Astrocyte of the cerebellum (primary cell): ENCODE results near the gene ZMIZ1.

Experiments
- DNase-seq: peaks from one replicate; pipeline ENCODE4 v3.0.0-alpha.2; 2011; ENCODE audit warnings: low read depth
- H3K4me3 ChIP-seq: 2 replicates; pipeline ENCODE4 v1.5.1; 2011; ENCODE audit warnings: mild to moderate bottlenecking, low read depth, low read length, moderate library complexity
- CTCF ChIP-seq: IDR thresholded peaks from 2 replicates; pipeline ENCODE4 v1.5.1; 2012; ENCODE audit warnings: low read length, low read depth, moderate library complexity, mild to moderate bottlenecking; ENCODE audit errors: missing control alignments
- in situ Hi-C: cut with HindIII; loops from 2 replicates; pipeline ENCODE4 v1.10.0; 2017; ENCODE audit warnings: low sequenced_read_pairs

The ZMIZ1 gene

GRCh38 chr10:79320316-79320715, 251.6 kb downstream of the ZMIZ1 start:
- H3K4me3 ChIP-seq, result no peak overlapping the region
- no peak for DNase-seq
- in situ Hi-C loops, result no loop called here
- TF ChIP-seq CTCF, result no peak

GRCh38 chr10:79320820-79321493, 252.2 kb downstream of the ZMIZ1 start:
- in situ Hi-C loops, result no loop called here
- TF ChIP-seq CTCF, result no peak

GRCh38 chr10:79321494-79321882, 252.7 kb downstream of the ZMIZ1 start:
- in situ Hi-C loops, result no loop called here
- H3K4me3 ChIP-seq, result no peak overlapping the region
- no peak for TF ChIP-seq CTCF
- DNase-seq, result no peak

More at GRCh38 chr10:79320820-79321493, 252.2 kb downstream of the ZMIZ1 start:
- DNase-seq, result no peak
- H3K4me3 ChIP-seq, result no peak overlapping the region

GRCh38 chr10:79321951-79322350, 253.2 kb downstream of the ZMIZ1 start:
- in situ Hi-C loops, result no loop called here
- no peak overlapping the region for H3K4me3 ChIP-seq
- TF ChIP-seq CTCF, result no peak
- DNase-seq, result no peak

- no peak for TF ChIP-seq CTCF
- no peak overlapping the region for H3K4me3 ChIP-seq
- in situ Hi-C loops, result no loop called here
- DNase-seq, result peak; percentile 79
Measured at GRCh38 chr10:79322616-79323543, 254.1 kb downstream of the ZMIZ1 start.

GRCh38 chr10:79323602-79324001, 254.8 kb downstream of the ZMIZ1 start:
- no peak for DNase-seq
- TF ChIP-seq CTCF, result no peak
- H3K4me3 ChIP-seq, result no peak overlapping the region
- in situ Hi-C loops, result no loop called here
